Inferior parietal cortex (tissue), 1 donor: ENCODE results near the gene AUP1.

Experiments
- DNase-seq: peaks from one replicate; pipeline ENCODE4 v3.0.0-alpha.2; 2016; ENCODE audit errors: extremely low spot score

The AUP1 gene

DNA sequence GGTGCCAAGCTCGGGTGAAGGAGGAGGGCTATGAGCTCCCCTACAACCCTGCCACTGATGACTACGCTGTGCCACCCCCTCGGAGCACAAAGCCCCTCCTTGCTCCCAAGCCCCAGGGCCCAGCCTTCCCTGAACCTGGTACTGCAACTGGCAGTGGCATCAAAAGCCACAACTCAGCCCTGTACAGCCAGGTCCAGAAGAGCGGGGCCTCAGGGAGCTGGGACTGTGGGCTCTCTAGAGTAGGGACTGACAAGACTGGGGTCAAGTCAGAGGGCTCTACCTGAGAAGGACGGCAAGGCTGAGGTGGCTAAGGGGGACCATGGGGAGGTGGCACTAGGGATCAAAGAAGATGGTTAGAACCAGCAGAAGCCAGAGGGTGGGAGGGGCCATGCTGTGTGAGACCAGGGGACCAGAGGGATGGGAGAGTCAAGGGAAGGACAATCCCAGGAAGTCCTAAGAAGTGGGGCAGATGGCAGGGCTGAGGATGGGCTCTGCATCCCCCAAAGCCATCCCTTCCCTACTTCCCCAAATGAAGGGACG is 27.4 kb upstream of the AUP1 start:
- no peak for DNase-seq

DNA sequence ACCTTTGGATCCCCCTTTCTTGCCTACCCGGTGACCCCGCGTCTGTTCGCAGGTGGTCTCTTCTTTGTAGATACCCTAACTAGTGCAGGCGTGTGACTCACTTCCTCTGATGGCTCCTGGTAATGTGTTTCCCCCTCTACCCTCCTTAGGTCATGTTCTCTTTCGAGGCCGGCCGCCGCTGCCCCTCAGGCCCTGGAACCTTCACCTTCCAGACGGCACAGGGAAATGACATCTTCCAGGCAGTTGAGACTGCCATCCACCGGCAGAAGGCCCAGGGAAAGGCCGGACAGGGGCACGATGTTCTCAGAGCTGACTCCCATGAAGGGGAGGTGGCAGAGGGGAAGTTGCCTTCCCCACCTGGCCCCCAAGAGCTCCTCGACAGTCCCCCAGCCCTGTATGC is 26.7 kb upstream of the AUP1 start:
- no peak for DNase-seq

DNA sequence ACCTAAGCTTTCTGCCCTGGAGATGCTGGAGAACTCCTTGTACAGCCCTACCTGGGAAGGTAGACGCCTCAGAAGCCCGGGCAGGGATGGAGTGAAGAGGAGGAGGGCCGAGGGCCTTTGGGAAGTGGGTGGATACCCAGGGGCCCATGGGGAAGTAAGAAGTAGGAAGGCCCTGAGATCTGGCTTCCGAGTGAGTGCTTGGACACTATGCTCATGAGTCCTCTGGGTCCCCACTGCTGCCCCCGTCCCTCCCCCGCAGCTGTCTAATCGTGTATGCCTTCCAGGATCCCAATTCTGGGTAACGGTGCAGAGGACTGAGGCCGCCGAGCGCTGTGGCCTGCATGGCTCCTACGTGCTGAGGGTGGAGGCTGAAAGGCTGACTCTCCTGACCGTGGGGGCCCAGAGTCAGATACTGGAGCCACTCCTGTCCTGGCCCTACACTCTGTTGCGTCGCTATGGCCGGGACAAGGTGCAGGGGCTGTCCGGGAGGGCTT is 26.2 kb upstream of the AUP1 start:
- no peak for DNase-seq

DNA sequence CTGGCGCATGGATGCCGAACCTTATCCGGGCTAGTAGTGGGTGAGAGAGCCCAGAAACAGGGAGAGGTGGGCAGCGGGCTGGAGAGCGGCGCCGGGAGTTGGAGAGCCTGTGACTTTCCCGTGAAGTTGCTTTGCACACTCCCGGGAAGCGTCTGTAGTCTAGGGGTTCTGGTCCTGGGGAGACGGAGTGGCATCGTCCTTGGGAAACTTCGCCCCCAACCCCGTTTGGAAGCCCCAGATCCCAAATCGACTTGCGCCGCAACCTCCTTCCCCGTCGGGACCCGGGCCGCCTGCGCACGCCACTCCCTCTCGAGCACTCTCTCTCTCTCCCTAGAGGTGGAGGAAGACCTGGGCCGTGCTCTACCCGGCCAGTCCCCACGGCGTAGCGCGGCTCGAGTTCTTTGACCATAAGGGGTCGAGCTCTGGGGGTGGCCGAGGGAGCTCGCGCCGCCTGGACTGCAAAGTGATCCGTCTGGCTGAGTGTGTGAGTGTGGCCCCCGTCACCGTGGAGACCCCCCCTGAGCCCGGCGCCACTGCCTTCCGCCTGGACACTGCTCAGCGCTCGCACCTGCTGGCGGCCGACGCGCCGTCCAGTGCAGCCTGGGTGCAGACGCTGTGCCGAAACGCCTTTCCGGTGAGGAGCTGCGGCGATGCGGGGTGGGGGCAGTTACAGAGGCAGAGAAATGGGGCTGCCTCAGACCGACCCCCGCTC is 25.5 kb upstream of the AUP1 start:
- no peak for DNase-seq

DNA sequence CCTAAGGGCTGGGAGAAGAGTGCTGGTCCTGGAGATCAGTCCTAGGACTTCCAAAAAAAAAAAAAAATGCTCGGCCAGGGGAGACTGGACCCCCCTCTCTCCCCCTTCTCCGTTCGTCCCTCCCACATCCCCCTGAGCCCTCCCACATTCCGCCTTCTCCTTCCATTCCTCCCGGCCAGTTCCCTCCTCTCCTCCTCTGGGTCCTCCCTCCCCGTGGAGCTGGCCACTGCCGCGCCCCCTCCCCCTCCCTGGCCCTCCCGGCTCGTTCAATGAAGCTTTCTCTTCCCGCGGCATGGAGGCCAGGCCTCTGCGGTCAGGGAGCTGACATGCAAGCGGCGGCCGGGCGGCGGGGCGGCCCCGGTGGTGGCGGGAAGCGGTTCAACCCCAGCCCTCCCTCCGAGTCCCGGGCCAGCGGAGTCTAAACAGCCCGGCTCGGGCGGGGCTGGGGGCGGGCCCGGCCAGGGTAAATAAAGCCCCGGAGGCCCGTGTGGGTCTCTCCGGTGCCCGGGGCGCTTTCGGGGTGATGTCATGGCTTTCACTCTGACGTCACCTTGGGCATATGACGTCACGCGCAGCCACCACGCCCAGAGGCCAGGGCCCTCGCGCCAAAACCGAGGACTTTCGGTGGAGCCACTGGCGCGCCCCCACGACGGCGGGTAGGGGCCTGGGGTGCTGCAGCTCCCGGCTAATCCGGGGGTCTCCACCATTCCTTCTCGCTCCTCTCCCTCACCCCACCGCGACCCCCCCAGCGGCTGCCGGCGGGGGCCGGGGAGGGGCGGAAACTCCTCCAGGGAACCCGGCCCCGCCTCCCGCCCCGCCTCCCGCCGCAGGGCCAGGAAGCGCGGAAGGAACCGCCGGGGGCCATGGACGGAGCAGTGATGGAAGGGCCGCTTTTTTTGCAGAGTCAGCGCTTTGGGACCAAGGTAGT is 24.6 kb upstream of the AUP1 start, which contains the start of the genes DOK1 and LOXL3:
DOK1 (plus strand) TSS at position 829 of the 928 bp plus-strand sequence; CDS start at position 864, 35 bp downstream.
LOXL3 (minus strand) TSS at position 51 of the 928 bp plus-strand sequence. CDS start 1,308 bp downstream, outside the sequence.
- DNase-seq, result peak; percentile 44

DNA sequence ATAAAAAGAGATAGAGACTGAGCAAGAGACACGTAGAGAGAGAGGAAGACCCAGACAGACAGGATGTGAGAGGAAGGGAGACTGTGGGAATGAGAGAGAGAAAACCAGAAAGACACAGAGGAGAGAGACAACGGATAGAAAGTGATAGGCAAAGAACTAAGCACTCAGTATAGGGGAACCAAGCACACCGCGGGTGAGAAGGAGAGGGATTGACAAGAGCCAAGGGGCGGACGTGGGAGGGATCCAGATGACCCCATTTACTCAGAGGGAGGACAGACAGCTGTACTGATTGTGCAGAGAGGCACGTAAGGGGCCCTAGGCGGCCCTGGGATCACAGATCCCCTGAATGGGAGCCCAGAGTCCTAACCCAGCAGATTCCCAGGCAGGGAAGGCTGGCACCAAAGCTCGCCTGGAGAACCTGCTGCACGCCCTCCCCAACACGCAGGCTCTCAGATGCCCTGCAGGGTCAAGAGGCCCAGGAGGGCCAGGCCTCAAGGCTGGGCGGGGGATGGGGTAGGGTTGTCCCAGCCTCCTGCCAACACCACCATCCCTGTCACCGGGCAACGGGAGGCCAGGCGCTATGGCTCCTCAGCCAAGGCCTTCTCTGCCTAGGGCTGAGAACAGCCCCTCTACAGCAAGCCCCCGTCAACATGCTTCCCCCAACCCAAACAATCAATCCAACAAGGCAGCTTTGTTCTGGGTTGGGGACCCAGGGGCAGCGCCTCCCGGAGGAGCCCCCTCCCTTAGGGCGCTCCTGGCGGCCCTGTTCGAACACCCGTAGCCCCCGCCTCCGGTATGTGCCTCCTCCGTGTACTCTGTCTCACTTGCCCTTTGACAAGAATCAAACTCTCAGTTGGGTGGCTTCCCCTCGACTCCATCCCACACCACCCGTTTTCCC is 23.7 kb upstream of the AUP1 start:
- no peak for DNase-seq

DNA sequence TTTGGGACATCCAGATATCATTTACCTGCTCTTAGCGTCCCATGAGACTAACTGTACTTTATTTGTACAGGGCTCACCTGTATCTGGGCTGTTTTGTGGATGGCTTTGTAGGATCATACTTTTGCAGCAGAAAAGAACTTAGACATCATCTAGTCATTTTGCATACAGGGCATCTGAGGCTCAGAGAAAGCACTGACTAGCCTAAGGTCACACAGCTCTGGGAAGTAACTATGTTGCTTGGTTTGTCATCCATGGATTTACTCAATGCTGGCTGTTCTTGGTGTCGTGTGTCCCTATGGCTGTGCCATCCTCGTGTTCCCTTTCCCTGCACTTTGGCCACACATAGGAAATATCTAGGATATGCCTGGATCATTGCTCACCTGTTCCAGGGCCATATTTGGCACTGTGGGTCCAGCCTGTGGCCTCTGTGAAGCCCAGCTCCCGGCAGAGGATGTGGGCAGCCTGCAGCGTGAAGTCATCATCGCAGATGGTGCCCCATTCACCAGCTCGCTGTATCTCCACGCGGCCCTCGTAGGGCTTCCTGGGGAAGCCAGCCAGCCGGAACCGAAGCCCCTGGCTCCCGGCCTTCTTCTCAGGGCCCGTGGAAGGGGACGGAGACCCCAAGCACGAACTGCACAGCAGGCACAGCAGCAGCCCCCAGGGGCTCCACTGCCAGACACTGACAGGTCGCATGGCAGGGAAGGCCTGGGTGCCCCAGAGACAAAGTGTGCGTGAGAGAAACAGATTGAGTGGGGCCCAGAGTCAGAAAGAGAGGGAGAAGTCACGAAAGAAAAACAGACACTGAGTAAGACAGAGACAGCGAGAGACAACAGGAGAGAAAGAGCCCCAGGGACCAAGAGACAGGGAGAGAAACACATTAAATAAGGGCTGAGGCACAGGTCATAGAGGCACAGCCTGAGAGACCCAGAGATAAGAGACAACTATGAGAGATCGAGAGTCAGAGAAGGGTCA is 22.7 kb upstream of the AUP1 start:
- no peak for DNase-seq

DNA sequence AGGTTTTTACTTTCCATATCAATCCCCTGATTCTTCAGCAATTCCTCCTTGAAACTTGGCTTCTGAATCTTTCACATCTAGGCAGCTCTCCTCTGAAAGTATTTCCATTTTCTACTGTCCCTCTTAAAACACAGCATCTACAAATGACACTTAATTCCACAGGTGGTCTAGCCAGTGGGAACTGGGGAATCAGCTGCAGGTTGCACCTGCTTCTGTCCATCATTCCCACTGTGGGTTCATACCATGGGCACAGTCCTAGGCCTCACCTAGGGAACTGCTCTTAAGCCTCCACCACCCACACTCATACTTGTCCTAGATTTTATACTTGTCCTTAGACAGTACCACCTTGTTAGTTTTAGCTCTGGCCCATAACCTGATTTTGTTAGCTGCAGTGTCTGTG is 22.0 kb upstream of the AUP1 start:
- no peak for DNase-seq

DNA sequence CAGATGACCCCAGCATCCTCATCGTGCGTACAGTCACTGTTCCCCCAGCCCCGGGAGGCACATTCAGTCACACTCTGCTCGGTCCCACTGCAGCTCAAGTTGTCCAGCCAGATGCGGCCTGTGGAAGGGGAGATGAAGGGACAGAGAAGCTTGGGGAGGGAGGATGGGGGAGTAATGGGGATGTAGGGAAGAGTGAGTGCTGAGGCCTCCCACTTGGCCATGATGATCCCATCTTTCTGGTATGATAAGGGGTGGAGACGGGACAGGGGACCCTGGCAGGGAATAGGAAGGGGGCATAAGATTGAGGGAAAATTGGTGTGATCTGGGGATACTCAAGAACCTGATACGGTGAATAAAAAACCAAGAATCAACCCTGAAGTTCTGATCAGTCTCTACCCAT is 20.7 kb upstream of the AUP1 start:
- DNase-seq, result no peak

DNA sequence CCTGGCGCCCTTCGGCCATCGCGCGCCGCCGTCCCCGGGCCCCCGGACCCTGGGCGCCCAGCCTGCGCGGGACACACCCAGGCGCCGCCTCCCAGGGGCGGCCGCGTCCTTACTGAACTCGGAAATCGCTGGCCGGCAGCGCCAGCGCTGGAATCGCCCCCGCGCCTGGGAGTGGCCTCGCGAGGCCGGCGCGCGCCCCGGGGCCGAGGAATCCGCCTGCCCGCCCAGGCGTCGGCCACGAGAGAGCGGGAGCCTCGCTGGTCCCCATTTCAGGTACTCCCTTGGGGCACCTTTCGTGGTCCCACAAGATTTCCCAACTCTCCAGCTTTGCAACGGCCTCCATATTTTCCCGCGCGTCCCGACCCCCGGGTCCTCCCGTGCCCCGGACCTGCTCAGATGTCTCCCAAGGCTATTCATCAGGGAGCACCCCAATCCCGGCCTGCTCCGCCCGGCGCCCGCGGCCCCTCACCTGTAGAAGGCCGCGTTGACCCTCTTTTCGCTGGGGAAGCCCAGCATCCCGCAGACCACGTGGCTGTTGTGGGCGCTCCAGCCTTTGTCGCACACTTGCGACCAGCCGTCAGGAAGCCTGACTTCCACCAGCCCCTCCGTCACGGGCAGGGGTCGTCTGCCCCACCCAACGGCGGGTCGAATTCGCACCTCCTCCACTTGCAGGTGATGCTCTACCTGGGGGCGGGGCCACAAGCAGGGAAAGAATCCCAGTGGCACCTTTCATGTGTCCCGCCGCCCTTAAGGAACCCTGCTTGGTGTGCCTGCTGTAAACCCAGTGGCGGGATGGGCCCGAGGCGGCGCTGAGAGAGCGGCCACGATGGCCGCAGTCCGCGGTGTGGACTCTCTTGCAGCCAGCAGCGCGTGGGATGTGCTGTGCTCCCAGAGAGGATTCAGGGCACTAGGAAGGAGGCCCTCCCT is 19.7 kb upstream of the AUP1 start:
- no peak for DNase-seq

DNA sequence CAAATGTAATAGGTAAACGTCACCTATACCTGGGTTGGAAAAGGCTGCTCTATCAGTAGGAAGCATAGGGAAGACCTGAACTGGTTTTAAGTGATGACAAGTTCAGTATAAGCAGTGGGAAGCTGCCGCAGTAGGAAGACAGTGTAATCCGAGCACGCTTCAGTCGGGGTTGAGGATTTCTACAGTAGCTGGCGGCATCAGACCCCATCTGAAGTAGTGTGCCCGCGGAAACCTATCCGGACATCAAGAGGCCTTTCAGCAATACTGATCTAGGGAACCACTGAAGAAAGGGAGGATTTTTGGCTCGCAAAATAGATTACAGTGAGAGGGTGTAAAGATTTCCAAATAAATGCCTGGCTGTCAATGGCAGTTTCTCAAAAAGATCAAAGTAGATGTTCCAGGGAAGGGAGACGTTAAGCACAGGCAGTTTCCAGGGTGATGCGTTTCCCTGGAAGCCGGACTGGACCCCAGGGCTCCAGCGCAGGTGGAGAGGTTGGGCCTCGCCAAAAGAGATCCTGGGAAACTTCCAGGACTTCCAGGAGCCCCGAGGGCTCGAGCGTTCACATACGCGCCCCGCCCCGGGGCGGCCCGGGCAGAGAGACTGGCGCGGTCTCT is 18.9 kb upstream of the AUP1 start:
- DNase-seq, result no peak

DNA sequence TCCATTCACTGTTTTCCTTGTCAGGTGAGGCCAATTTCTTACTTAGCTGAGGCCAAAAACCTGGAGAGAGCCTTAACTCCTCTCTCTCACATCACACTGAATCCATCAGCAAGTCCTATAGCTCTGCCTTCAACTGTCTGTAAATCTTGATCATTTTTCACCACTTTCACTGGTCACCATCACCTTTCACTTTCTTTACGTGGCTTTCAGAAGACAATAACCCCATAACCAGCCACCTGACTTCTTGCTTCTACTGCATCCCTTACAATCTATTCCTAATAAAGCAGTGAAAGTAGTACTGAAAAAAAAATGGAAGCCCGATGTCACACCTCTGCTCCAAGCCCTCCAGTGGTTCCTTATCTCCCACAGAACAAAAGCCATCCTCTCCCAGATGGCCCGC is 16.5 kb upstream of the AUP1 start:
- DNase-seq, result no peak

DNA sequence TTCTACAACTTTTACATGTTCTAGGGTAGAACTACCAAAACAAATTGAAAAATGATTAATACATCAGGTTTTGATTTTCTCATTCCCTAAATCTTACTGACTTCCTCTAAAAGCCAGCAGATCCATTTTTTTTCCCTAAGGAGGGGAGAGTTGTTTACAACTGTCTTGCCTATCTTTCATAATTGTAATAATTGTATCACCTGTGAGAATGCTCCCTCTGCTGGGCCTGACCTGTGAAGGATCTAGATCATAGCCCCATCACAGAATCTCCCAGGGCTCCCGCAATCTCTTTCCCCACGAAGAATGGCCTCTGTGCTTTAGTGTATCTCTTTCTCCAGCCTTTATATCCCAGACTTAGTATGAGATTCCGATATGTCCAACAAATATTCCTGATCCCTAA is 15.1 kb upstream of the AUP1 start:
- DNase-seq, result no peak

DNA sequence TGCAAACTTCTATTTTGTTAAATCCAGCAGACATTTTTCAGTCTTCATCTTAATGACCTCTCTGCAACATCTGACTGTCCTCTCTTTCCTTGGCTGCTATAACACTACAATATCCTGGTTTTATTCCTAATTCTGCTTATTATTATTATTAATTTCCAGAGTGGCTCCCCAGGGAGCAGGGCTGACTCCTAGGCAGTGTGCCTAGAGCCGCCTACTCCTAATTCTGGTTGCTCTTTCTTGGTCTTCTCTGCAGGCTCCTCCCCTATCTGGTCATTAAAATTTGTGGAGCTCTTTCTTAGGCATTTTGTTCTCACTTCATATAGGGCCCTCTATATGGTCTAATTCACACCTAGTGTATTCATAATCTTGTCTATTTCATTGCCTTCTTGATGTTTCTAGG is 13.5 kb upstream of the AUP1 start:
- DNase-seq, result no peak

DNA sequence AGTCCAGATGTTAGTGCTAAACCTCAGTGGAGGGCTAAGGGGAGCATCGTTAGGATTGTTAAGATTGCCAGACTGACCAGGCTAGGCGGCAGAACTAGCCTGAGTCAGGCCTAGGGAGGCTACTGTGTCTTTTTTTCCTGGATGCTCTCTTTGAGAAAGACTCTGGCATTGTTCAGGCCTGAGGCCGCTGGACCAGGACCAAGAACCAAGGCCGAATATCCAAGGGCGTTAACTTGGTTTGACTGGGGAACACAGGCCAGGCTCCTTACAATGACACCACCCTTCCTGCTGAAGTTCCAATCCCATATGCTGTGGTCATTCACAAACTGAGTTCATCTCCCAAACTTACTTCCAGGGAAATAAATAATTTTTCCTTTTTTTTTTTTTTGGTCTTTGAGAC is 10.8 kb upstream of the AUP1 start:
- no peak for DNase-seq

DNA sequence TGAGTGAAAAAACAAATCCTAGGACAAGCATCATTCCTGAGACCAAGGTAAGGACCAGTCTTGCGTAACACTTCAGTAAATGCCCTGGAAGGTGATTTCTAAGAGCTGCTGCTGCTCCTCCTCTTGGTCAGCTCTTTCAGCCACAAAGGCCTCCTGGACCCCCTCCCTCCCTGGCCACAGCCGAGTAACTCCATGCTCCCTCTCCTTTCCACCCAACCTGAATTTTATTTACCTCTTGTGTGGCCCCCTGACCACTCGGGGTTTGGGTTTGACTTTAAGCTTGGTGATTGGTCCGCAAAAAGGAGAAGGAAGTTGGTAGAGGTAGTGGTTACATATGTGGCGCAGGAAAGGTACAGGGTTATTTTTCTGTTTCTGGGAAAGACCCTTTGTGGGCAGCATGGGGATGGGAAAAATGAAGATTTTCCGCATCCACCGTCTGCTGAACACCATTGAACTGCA is 9.4 kb upstream of the AUP1 start:
- no peak for DNase-seq

DNA sequence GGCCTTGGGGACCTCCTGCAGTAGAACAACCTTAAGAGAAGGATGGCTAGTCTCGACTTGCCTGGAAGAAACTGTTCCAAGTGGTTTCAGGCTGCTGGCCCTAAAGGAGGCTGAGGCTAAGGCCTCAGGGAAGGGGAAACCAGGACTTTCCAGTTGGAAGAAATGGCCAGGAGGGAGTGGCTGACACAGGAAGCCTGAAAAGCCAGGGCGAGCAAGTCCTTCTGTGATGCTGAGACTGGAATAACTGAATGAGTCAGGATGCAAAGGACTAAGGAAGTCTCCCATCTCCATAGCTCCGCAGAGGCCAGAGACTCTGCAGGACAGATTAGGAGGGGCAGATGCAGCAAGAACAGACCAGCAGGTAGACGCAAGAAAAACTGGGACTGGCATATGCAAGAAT is 7.6 kb upstream of the AUP1 start:
- DNase-seq, result no peak

DNA sequence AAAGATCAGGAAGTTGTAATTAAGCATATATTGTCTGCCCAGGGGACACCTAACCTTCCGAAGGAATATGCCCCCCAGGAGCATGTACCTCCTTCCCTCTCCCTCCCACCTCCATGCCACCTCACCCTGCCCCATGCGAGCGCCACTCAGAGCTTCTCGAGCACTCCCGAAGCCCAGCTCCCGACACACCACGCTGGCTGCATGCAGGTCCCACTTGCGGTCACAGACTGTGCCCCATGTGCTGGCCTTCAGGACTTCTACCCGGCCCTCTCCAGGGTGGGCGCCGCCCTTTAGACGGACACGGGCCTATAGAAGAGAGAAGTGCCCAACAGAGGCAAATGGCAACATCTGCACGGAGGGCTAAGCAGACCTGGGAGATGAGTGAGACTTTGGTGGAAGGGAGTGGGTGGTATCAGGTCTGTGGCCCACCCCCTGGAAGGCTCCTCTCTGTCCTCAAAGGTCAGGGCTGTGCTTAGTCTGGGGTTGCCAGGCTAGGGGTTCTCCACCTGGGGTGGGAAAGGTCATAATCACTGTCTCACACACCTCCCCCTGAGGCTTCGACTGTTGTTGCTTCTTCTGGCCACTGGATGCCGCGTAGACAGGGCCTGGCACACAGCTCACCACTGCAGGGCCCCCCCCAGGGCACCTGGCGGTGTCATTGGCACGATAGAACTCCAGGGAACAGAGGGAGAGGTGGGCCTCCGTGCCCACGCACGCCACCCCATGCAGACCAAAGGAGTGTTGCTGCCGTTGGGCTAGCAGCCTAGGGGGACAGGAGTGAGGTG is 6.9 kb upstream of the AUP1 start:
- DNase-seq, result no peak
